Stimulated activated CD8-positive, alpha-beta memory T cell treated with anti-CD3 and anti-CD28 coated beads, Interleukin-7, amount 100 ng/mL, for 1 hour (primary cell): Measurements from ENCODE around the gene SVIL.
A peak's percentile ranks its signal among the peaks of the same experiment; 100 is the strongest.

Source experiments
- DNase-seq, 2 donors: peaks; one replicate each; pipeline ENCODE4 v3.0.0-alpha.2; 2020; ENCODE audit warnings: low read depth in 2 of 2

The SVIL gene, protein sequence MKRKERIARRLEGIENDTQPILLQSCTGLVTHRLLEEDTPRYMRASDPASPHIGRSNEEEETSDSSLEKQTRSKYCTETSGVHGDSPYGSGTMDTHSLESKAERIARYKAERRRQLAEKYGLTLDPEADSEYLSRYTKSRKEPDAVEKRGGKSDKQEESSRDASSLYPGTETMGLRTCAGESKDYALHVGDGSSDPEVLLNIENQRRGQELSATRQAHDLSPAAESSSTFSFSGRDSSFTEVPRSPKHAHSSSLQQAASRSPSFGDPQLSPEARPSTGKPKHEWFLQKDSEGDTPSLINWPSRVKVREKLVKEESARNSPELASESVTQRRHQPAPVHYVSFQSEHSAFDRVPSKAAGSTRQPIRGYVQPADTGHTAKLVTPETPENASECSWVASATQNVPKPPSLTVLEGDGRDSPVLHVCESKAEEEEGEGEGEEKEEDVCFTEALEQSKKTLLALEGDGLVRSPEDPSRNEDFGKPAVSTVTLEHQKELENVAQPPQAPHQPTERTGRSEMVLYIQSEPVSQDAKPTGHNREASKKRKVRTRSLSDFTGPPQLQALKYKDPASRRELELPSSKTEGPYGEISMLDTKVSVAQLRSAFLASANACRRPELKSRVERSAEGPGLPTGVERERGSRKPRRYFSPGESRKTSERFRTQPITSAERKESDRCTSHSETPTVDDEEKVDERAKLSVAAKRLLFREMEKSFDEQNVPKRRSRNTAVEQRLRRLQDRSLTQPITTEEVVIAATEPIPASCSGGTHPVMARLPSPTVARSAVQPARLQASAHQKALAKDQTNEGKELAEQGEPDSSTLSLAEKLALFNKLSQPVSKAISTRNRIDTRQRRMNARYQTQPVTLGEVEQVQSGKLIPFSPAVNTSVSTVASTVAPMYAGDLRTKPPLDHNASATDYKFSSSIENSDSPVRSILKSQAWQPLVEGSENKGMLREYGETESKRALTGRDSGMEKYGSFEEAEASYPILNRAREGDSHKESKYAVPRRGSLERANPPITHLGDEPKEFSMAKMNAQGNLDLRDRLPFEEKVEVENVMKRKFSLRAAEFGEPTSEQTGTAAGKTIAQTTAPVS (N-terminal part only)

DNA sequence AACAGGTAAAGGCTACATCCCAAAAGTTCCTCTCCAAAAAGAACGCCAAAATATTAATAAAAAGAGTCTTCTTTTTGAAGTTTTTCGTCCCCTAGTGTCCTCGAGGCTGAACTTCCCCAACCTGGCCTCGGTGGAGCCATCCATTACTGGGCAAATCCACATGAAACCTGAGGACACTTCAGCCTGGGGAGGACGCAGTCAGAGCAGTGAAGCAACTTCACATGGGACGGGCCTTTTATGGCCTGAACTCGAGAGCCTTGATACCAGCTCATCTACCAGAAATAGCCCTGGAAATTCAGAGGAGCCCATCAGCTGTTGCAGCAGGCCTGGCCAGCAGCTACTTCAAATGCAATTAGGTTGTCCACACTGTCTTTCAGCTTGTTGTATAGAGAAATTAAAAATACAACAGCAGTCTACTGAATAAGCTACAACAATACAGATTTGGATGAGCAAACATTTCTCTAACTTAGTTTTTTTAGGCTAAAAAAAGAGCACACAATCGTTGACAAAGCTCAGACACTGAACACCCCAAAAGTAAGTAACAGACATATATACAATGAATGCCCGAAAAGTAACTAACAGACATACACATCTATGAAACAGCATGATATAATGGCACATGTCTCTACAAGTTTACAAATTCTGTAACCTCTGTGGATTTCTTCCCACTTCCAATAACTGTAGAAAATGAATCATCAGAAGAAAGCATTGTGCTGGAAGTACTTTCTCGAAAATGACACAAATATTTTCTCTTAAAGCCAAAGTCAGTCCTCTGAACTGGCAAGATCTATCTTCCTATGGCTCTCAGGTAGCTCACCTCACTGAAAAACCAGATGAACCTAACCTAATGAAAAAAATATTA is at the start of gene SVIL:
SVIL (minus strand) TSS at position 208 of the 862 bp plus-strand sequence. CDS start 79,913 bp downstream, outside the sequence.
- no peak for DNase-seq

DNA sequence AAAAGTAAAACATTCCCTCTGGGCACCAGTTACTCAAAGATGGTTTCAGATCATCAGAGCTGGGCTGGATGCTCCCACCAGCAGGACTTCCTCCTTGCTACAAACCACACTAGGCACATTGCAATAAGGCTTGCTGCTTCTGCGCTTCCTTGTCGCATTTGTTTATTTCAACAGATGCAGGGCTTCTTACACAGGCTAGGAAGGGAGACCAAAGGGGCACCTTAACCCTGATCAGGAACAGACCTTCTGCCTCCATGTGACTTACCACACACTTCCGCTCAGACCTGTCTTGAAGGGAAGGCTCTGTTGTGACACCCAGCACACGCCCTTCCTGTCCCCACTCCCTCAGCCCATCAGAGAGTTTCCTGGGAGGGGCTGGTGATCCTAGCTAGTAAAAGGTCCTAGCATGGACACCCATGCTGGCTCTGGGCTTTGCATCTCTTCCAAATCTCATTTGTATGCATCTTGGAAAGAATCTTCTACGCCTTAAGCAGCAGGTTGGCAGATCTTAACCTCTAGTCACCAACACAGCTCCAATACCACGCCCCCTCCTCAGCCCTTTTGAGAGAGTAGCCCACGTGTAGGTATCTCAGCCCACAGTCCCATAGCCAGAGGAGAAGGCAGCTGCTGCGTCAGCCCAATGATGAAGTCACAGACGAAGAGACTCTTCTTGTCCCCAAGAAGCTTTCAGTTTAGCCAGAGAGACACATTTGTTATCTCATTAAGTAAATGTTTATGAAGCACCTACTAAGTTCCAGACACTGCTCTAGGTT is 47.1 kb upstream of the SVIL start:
- peak in 1 of 2 donors; percentile 11 for DNase-seq

DNA sequence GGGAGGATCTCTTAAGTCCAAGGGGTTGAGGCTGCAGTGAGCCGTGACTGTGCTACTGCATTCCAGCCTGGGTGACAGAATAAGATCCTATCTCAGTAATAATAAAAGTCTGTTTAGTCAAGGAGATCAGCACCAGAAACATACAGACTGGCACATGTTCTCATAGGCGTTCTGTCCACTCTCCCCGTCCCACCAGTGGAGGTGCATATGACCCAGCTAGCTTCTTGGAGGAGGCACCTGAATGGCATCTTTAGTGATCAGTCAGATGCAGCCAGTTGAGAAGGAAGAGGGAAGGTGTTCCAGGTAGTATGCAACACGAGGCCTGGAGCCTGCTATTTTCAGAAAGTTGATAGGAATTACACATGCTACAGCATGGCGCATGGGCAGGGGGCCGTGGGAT is 45.3 kb upstream of the SVIL start:
- no peak for DNase-seq

DNA sequence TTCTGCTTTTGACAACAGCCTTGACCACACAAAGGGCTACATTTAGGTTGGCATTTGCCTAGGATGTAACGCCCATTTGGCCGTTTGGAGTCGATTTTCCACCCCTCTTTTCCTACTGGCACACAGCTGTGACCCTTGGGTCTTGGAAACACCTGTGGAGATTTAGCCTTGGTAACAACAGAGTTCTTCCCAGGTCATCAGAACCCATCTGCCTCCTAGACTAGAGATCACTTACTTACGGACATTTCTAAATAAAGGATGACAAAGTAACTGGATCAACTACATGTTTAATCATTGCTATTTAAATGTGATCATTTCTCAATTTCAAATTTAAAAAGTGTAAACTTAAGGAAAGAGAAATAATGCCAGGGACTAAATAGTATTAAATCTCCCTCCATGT is 42.0 kb upstream of the SVIL start:
- DNase-seq: no peak

DNA sequence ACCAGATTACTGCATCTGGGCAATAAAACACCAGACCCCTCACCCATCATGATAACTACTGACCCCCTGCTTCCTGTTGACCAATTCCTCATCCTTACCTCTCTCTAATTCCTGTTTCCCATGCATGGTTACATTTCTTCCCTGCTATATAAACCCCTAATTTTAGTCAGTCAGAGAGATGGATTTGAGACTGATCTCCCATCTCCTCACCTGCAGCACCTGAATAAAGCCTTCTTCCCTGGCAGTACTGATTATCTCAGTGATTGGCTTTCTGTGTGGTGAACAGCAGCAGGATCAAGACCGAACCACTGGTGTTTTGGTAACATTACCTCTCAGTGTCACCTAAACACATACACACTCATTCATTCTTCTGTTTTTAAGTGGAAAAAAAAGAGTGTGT is 41.2 kb upstream of the SVIL start:
- no peak for DNase-seq

DNA sequence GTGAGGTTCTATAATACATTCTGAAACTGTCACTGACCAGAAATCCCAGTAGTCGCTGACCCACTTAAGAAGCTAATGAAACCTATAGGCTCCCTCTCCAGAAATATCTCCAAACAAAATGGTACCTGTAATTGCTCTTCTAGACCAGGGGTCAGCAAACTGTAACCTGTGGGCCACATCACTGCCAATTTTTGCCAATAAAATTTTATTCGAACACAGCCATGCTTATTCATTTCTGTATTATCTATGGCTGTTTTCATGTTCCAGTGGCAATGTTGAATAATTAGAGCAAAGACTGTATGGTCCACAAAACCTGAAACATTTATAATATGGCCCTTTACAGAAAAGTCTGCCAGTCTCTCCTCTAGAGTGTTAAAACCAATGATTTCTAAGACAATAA is 37.2 kb upstream of the SVIL start:
- no peak for DNase-seq

DNA sequence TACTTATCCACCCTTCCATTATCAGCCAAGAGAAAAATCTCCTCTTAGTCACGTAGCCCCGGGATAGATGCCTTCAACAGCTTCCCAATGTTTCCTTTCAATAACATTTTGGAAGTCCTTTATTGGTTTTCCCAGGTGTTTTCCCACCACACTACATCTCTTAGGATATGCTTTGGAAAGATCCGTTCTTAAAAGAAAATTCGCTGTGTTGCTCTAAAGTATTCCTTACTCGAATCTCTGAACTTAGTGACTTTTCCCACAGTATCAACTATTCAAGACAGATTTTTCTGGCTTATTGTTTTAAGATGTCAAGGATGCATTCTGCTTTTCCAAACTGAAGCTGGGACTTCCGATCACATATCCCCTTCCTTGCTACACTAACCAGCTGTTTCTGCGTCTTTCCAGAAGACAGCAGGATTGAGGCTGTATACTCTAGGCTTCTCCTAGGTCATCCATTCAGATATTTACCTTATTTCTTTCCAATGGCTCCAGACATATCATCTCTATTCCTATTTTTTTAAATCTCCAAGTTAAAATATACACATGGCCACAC is 36.5 kb upstream of the SVIL start:
- no peak for DNase-seq

DNA sequence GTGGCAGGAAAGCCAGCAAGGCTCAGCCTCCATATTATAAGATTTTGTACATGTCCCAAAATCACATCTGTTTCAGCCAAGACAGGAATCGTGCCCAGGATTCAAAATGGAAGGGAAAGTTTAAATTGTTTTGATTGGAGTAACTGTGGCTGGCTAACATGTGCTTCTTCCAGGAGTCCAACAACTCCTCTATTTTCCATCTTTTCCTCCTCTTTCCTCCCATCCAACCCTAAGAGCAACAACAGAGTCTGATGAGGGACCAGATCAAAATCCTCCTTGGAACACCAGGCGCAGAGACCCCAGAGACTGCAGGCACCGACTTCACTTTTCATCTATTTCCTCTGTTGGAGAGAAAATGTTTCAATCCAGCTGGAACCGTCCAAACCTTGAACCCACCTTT is 36.0 kb upstream of the SVIL start:
- no peak for DNase-seq

DNA sequence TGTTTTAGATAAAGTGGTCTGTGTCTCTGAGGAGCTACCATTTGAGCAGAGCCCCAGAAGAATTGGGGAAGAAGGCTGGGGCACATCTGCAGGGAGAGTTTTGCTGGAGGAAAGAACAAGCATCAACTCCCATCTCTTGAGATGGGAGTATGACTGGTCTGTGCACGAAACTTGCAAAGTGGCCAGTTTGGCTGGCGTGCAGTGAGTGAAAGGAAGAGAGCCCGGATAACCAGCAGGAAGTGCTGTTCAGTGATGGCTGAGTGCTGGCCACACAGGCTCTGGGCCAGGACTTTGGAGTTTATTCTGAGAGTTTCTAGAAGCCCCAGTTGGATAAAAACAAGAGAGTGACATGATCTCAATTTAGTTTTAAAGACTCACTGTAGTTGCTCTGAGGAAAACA is 34.4 kb upstream of the SVIL start:
- DNase-seq: no peak

DNA sequence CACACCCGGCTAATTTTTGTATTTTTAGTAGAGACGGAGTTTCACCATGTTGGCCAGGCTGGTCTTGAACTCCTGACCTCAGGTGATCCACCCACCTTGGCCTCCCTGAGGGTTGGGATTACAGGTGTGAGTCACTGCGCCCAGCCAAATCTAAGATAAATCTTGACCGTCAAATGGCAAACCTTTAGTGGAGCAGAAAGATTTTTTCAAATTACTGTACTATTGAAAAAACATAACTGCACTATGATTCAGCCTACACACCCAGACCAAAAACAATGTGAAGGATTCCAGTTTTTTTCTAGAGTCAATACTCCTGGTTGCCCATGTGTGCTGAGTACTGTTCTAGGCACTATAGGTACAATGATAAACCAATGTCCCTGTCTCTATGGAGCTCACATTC is 33.9 kb upstream of the SVIL start:
- DNase-seq: no peak

DNA sequence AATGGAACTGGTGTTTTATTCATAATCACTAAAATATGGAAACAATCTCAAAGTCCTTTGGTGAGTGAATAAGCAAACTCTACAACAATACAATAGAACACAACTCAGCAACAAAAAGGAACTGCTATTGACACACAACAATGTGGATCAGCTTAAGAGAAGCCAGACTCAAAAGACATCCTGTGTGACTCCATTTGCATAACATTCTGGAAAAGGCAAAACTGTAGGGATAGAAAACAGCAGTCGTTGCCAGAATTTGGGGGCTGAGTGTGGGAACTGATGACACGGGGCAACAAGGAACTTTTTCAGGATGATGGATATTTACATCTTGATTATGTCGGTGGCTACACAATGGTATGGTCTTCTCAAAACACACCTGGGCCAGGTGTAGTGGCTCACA is 32.4 kb upstream of the SVIL start:
- DNase-seq: no peak

DNA sequence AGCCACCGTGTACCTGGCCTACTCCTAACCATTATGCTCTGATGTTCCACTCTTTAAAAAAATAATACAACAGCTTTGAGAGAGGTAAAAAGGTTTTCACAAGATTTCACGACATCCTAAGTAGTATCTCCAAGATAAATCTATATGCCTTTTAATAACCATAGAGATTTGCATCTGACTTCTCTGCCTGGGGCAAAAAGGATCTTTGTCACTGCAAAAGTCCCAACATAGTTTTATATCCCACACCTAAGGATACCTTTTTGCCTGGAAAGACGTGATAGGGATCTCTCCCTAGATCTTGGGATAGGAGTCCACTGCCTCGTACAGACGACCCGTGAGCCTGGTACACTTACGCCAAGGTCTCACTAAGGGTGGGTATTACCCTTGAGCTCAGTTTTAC is 31.4 kb upstream of the SVIL start:
- no peak for DNase-seq

DNA sequence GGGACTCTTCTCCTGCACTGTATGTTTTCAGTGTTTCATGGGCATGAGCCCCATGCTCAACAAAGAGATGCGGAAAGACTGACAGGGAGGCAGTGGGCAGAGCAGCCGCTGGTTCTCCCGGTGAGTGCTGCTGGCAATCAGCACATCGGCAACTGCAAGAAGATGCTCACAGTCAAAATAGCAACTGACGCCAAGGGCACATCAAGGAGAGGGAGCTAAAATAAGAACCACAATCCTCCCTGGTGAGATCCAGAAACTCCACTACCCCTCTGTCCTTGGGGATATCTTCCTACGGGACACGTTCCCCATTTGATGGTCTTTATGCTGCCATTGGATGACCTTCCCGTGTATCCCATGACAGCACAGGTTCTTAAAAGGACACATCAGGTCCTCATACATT is 28.9 kb upstream of the SVIL start:
- DNase-seq: no peak

DNA sequence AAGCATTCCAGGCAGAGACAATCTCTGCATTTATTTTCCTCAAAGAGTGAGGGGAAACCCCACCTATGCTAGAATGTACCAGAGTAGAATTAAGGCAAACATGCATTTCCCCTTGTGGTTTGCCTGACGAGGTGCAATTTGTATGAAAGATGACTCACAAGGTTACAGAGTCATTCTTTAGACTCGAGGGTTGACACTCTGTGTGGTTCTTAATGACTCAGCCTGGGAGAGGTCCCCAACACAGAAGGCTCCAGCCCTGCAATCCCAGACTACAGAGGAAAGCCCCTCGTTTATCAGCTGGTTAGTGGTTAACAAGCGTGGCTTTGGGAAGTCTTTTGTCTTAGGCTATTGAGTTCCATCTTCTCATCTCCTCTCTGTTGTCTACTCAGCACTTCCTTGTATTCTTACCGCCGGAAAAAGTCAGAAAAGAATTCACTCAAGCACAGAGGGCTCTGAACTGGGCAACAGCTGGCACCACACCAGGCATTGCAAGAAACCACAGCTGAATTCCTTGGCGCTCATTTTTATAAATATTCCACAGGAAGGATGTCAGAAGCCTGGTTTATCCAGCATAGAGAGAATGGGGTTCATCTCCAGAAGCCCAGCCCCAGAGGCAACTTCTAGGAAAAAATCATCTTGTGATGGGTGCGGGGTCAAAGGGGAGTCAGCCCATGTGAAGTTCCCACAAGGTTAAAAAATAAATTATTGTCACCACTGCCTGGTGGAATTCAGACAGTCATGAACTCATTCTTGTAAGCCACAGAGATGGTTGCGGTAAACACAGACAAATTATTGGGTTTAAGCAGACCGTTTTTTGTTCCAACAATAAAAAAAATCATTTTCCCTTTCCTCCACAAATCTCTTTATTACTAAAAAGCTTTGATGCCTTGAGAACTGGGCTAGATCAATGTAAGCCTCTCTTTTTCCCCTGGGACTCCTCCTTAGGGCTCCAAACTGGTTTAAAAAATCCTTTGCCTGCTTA is 24.5 kb upstream of the SVIL start:
- DNase-seq: peak; percentile 31 to 46

DNA sequence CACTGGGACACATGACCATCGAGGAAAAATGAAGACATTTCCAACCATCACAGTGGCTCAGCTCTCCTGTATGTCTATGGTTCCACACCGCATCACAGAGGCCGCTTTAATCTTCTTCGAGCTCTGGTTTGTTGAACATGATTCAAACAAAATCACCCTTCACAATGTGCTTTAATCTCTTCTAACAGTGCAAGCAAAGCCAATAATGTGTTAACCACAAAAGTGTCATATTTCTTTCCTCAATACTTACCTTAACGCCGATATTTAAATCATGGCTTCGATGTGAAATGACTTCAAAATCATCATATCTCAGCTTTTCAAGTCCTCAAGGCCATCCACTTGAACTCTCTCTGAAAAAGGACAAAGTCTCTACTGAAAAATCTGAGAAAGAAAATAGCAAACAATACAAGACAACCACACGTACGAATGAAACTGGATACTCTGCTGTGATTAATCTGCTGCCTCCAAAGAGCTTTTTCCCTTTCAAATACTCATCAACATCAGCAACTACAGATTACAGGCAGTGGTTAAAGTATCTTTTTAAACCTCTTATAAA is 23.0 kb upstream of the SVIL start:
- DNase-seq: no peak

DNA sequence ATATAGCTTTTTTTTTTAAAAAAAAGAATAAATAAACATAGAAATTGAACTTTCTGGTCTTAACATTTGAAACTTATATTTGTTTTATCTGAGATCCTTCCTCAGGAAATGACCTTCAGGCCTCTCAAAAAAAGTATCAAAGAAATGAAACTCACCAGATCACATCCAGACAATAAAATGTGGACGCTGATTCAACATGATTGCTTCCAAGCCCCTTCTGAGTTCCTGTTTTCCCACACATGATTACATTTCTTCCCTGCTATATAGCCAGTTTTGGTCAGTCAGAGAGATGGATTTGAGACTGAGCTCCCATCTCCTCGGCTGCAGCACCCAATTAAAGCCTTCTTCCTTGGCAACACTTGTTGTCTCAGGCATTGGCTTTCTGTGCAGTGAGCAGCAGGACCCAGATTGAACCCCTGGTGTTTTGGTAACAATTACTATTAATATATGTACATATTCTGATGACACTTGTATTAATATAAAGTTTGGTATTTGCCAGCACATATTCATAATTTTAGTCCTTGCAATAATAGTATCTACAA is 21.8 kb upstream of the SVIL start:
- DNase-seq: no peak

DNA sequence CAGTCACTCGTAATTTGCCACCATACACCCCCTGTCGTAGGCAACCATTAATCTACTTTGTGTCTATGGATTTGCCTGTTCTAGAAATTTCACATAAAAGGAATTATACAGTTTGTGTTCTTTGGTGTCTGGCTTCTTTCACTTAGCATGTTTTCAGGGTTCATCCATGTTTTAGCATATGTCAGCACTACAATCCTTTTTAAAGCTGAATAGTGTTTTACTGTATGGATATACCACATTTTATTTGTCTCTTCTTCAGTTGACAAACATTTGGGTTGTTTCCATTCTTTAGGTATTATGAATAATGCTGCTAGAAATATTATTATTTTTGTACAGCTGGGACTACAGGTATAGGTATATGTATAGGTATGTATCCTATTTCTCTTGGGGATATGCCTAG is 17.4 kb upstream of the SVIL start:
- DNase-seq: no peak

DNA sequence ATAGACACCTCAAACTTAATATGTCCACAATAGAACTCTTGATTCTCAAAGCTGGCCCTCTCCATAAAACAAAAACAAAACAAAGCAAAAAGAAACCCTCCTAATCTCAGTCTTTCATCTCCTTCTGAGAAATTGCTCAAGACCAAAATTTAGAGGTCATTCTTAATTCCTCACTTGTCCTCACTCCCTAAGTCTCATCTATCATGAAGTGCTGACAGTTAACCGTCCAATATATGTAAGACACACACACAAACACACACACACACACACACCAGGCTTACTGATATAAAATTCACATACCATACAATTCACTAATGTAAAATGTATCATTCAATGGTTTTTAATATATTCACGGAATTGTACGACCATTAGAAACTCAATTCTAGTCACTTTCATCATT is 17.0 kb upstream of the SVIL start:
- DNase-seq: no peak

DNA sequence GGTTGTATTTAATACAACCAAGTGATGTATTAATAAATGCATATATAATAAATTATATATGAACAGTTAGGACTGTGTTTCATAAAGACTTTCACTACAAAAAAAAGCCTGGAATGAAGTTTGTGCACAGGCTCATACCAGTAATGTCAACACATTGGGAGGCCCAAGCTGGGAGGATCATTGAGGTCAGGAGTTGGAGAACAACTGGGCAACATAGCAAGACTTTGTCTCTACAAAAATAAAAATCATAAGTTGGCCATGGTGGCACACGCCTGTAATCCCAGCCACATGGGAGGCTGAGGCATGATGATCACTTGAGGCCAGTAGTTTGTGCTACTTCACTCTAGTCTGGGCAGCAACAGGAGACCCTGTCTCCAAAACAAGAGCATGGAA is 15.8 kb upstream of the SVIL start:
- DNase-seq: no peak
